Loucy (cell line): Measurements from ENCODE around the gene AQP9.

Source experiments
- H2AFZ ChIP-seq: fragments of 200-600 bp; sonication (generic); 2 replicates; pipeline ENCODE4 v1.6.0; 2016; ENCODE audit warnings: antibody characterized with exemption, mild to moderate bottlenecking, low read length, moderate library complexity
- H3F3A ChIP-seq: fragments of 200-600 bp; 2 replicates; pipeline ENCODE4 v1.6.0; 2016; ENCODE audit warnings: antibody characterized with exemption, low read depth, mild to moderate bottlenecking
- H3K27me3 ChIP-seq: fragments of 200-600 bp; sonication (generic); 2 replicates; pipeline ENCODE4 v1.6.1; 2014; ENCODE audit warnings: low read length, mild to moderate bottlenecking; ENCODE audit not compliant: insufficient read depth, poor library complexity, severe bottlenecking
- H3K36me3 ChIP-seq: fragments of 200-600 bp; sonication (generic); 2 replicates; pipeline ENCODE4 v1.6.1; 2016; ENCODE audit warnings: low read length; ENCODE audit not compliant: insufficient read depth
- H3K4me1 ChIP-seq: fragments of 200-600 bp; sonication (generic); 2 replicates; pipeline ENCODE4 v1.5.1; 2014; ENCODE audit warnings: low read length, mild to moderate bottlenecking; ENCODE audit not compliant: insufficient read depth, poor library complexity, severe bottlenecking
- H3K4me2 ChIP-seq: fragments of 200-600 bp; sonication (generic); 2 replicates; pipeline ENCODE4 v1.6.0; 2014; ENCODE audit warnings: antibody characterized with exemption, low read length, low read depth, mild to moderate bottlenecking; ENCODE audit not compliant: poor library complexity, severe bottlenecking
- H3K4me3 ChIP-seq: fragments of 200-600 bp; sonication (generic); 2 replicates; pipeline ENCODE4 v1.5.1; 2014; ENCODE audit warnings: low read length, mild to moderate bottlenecking, mixed read lengths; ENCODE audit not compliant: poor library complexity, severe bottlenecking
- H3K79me2 ChIP-seq: fragments of 200-600 bp; sonication (generic); 2 replicates; pipeline ENCODE4 v1.6.1; 2014; ENCODE audit warnings: low read length; ENCODE audit not compliant: insufficient read depth
- H3K9ac ChIP-seq: fragments of 200-600 bp; sonication (generic); 2 replicates; pipeline ENCODE4 v1.6.0; 2014; ENCODE audit warnings: mild to moderate bottlenecking, low read depth, low read length, moderate library complexity; ENCODE audit not compliant: poor library complexity, severe bottlenecking
- H3K9me2 ChIP-seq: fragments of 200-600 bp; sonication (generic); replicated peaks from 2 replicates; pipeline ENCODE4 v1.6.1; 2016; ENCODE audit warnings: low read depth, low read length, mixed read lengths
- H3K9me3 ChIP-seq: fragments of 200-600 bp; sonication (generic); 2 replicates; pipeline ENCODE4 v1.6.1; 2014; ENCODE audit warnings: mild to moderate bottlenecking, antibody characterized with exemption, low read length, low read depth; ENCODE audit not compliant: insufficient read depth
- H4K20me1 ChIP-seq: fragments of 200-600 bp; sonication (generic); 2 replicates; pipeline ENCODE4 v1.6.0; 2014; ENCODE audit warnings: antibody characterized with exemption, low read length, mild to moderate bottlenecking; ENCODE audit not compliant: insufficient read depth, poor library complexity, severe bottlenecking
- EZH2phosphoT487 ChIP-seq: fragments of 200-600 bp; IDR thresholded peaks from 2 replicates; pipeline ENCODE4 v1.6.1; 2018; ENCODE audit warnings: antibody characterized with exemption, mild to moderate bottlenecking, moderate library complexity, borderline replicate concordance
- TF ChIP-seq, protein P1 (sequence below): fragments of 200-600 bp; sonication (generic); conservative IDR thresholded peaks from 2 replicates; pipeline ENCODE4 v1.5.1; 2014; ENCODE audit warnings: mild to moderate bottlenecking, antibody characterized with exemption, low read length

The AQP9 gene

DNA sequence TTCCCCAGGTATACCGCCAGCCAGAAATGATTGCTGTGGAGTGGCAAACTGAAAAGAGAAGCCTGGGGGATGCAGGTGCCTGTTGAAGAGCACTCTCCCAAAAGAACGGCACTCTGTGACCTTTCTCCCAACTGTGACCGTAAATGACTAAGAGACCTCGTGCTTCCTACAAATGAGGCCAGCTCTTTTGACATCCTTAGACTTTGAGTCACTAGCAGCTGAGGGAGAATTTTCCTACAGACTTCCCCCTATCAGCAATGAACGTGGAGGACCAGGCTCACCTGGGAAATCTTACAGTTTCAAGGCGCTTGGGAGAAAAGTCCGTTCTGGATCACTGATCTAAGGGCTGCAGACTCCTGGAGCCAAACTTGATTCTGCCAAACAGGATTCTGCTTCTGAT lies 8.6 kb downstream of the AQP9 start:
- TF ChIP-seq, protein P1, sequence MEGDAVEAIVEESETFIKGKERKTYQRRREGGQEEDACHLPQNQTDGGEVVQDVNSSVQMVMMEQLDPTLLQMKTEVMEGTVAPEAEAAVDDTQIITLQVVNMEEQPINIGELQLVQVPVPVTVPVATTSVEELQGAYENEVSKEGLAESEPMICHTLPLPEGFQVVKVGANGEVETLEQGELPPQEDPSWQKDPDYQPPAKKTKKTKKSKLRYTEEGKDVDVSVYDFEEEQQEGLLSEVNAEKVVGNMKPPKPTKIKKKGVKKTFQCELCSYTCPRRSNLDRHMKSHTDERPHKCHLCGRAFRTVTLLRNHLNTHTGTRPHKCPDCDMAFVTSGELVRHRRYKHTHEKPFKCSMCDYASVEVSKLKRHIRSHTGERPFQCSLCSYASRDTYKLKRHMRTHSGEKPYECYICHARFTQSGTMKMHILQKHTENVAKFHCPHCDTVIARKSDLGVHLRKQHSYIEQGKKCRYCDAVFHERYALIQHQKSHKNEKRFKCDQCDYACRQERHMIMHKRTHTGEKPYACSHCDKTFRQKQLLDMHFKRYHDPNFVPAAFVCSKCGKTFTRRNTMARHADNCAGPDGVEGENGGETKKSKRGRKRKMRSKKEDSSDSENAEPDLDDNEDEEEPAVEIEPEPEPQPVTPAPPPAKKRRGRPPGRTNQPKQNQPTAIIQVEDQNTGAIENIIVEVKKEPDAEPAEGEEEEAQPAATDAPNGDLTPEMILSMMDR: no peak
- TF ChIP-seq EZH2phosphoT487: no peak
- no peak overlapping the region for H3K9ac ChIP-seq
- H2AFZ ChIP-seq: no peak overlapping the region

DNA sequence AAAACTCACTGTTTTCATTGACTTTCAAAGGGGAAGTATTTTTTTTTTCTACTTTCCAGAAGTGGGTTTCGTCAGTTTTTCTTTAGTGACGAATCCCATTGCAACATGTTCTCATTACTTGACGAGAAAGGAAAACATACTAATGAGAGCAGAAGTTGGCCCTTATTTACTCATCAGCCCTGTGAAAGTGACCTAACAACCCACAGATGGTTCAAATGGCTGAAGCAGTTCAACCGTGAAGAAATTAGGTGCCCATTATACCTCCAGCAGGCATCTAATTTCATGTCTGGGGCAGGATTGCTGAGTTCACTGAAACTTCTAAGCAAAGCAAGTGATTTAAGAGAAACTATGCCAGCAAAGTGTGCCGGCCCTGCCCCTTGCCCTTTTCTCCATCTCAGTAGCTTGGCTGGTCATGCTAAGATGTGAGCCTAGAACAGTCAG lies 9.0 kb downstream of the AQP9 start:
- no peak for TF ChIP-seq EZH2phosphoT487
- TF ChIP-seq, protein P1: no peak
- H3K9me3 ChIP-seq: no peaks in the 10 kb centered on the region
- H3K4me3 ChIP-seq: no peak overlapping the region
- no peaks in the 10 kb centered on the region for H3K79me2 ChIP-seq
- H3F3A ChIP-seq: no peaks in the 10 kb centered on the region
- H3K9ac ChIP-seq: no peak overlapping the region
- H3K27me3 ChIP-seq: peaks cover 4% of the 10 kb centered on the region
- no peak overlapping the region for H3K4me2 ChIP-seq
- H4K20me1 ChIP-seq: no peaks in the 10 kb centered on the region
- no peaks in the 10 kb centered on the region for H3K9me2 ChIP-seq
- H3K4me1 ChIP-seq: no peaks in the 10 kb centered on the region
- H3K36me3 ChIP-seq: no peaks in the 10 kb centered on the region
- H2AFZ ChIP-seq: no peak overlapping the region

More for the DNA sequence above, 8.6 kb downstream of the AQP9 start:
- H3K9me3 ChIP-seq: no peaks in the 10 kb centered on the region
- no peaks in the 10 kb centered on the region for H4K20me1 ChIP-seq
- no peak overlapping the region for H3K4me3 ChIP-seq
- no peaks in the 10 kb centered on the region for H3K36me3 ChIP-seq
- no peaks in the 10 kb centered on the region for H3K79me2 ChIP-seq
- H3K9me2 ChIP-seq: no peaks in the 10 kb centered on the region
- no peak overlapping the region for H3K4me2 ChIP-seq
- peaks cover 4% of the 10 kb centered on the region for H3K27me3 ChIP-seq
- H3K4me1 ChIP-seq: no peaks in the 10 kb centered on the region
- no peaks in the 10 kb centered on the region for H3F3A ChIP-seq

DNA sequence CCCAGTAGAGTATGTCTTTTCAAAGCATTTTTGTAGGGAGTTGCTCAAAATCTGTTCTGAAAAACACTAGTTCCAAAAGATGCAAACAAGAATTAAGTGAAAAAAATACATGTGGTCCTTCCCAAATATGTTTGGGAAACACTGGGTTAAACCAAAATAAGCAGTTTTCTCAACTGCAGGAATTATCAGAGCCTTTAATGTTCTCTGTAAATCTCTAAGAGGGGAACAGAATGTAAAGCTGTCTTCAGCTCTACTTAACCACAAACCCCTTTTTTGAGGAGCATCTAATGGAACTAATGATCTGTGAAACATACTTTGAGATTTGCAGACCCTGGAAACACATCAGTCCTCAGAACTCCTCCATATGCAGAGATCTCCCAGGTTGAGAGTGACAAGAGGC lies 9.9 kb downstream of the AQP9 start:
- Histone ChIP-seq H3K36me3 (no peaks in the 10 kb centered on the region), H3K79me2 (no peaks in the 10 kb centered on the region), H2AFZ (no peak overlapping the region), H3K9ac (no peak overlapping the region), H3K4me3 (no peak overlapping the region), H3F3A (no peaks in the 10 kb centered on the region), H3K4me2 (no peak overlapping the region), H3K27me3 (peaks cover 4% of the 10 kb centered on the region), H3K9me3 (no peaks in the 10 kb centered on the region), H4K20me1 (no peaks in the 10 kb centered on the region), H3K4me1 (no peaks in the 10 kb centered on the region), H3K9me2 (no peaks in the 10 kb centered on the region)
- no peak for TF ChIP-seq EZH2phosphoT487
- TF ChIP-seq, protein P1: no peak
